NCI-H460 (cell line): ENCODE data around the gene LRRFIP1. TPM values are rescaled to one million over a fixed set of nuclear protein-coding genes. Genes with fewer than 3 reads are reported as not detected.
"Not testable (repeated sequence)": the region's sequence is repeated elsewhere in the genome, so short reads cannot be mapped to it uniquely, and the experiment has no call there.

Source experiments
- DNase-seq: peaks from one replicate; pipeline ENCODE4 v3.0.0-alpha.2; 2016; ENCODE audit warnings: low read depth; ENCODE audit errors: extremely low read depth
- polyA plus RNA-seq: library from polyadenylated mRNA; depleted of rRNA; stranded (reverse); fragments of >200 nt; gene quantifications from 2 replicates; pipeline ENCODE4 v1.2.3, GENCODE V29; 2014; cell fraction: nucleus; rRNA removed
- total RNA-seq: library from RNA; depleted of rRNA; stranded (reverse); fragments of >200 nt; shearing (Covaris generic); gene quantifications from 2 replicates; pipeline ENCODE4 v1.2.3, GENCODE V29; 2014; rRNA removed

Gene LRRFIP1
- total RNA-seq, result 43.6 and 57.7 TPM in 2 replicates
- 38.7 and 44.4 TPM in 2 replicates for polyA plus RNA-seq

DNA sequence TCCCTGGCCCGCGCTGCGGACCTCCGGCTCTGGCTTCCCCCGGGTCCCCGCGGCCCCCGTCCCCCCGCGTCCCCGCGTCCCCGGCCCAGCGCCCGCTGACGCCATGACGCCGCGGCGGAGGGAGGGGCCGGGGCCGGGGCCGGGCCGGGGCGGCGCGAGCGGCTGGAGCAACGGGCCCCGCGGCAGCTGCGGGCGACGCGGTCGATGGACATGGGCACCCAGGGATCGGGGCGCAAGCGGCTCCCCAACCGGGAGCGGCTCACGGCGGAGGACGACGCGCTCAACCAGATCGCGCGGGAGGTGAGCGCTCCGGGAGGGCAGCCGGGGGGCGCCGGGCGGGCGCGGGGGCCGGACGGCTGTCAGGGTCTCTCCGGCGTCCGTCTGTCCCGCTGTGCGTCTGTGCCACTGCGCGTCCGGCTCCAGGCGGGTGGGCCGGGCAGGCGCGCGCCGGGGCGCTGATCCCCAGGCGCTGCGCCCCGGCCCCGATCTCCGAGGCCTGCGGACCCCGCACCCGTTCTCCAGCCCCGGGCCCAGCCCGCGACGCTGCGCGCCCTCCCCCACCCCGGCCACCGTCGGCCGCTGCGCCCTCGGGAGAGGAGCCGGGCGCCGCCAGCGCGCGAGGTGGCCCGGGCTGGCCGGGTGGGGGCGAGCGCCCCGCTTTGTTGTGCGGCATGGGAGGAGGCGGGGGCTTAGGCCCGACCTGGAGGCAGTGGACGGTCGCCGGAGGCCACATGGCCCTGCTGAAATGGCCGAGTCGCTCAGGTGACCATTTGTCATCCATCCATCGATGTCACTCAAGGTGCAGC is at the start of gene LRRFIP1:
Gene LRRFIP1 (plus strand): TSS at position 147 of the 806 bp plus-strand sequence. CDS start 58 bp downstream, at position 205.
- no peak for DNase-seq

DNA sequence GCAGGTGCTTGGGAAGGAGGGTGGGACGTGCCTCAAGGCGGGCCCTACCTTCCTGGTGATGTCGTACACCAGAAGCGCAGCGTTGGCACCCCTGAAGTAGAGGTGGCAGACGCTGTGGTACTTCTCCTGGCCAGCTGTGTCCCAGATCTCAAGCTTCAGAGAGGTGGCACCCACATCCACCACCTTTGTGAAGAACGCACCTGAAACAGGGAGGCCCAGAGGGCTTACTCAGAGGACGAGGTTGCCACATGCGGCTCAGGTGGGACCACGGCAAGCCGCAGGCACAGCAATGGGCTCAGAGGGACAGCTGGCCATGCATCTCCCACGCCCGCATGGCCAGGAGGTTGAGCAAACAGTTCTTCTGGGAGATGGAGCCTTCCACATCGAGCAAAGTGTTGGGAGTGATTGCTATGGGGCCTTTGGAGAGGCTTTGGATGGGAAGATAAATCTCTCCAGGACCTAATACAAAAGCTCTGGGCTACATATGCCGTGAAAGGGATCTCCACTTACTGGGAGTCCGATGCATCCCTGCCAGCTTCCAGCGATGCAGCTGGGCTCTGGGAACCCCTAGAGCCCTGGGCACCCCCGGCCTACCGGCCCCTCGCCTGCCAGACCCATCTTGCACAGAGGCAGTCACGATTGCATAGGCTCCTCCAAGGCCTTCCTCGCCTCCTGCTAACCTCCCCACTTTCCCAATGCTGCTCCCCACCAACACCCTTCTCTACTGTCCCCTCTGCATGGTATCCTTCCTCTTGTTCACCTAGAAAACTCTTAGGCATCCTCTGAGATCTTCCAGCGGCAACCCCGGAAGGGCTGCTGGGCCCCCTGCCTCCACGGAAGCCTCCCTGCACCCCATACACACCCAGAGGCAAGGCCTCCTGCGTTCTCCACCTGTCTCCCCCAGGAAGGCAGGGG is 49.2 kb upstream of the LRRFIP1 start:
- no peak for DNase-seq

DNA sequence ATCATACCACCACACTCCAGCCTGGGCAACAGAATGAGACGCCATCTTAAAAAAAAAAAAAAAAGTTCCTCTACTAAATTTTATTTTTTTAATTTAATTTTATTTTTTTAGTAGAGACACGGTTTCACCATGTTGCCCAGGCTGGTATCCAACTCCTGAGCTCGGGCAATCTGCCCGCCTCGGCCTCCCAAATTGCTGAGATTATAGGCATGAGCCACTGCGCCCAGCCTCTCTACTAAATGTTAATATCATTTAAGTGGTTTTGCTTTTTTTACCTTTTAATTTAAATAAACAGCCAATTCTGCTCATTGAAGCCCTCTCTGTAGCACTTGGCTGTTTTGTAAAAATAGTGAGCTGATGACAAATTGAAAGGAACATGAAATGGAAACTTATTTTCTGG is 46.1 kb upstream of the LRRFIP1 start:
- DNase-seq, result no peak

- no peak for DNase-seq
These were observed 45.3 kb upstream of the LRRFIP1 start for GRCh38 chr2:237581751-237582746.

GRCh38 chr2:237583385-237584295 is 43.7 kb upstream of the LRRFIP1 start:
- DNase-seq, result no peak

- no peak for DNase-seq
These were observed 41.7 kb upstream of the LRRFIP1 start for GRCh38 chr2:237585590-237586221.

GRCh38 chr2:237588044-237588696 is 39.2 kb upstream of the LRRFIP1 start:
- no peak for DNase-seq

DNA sequence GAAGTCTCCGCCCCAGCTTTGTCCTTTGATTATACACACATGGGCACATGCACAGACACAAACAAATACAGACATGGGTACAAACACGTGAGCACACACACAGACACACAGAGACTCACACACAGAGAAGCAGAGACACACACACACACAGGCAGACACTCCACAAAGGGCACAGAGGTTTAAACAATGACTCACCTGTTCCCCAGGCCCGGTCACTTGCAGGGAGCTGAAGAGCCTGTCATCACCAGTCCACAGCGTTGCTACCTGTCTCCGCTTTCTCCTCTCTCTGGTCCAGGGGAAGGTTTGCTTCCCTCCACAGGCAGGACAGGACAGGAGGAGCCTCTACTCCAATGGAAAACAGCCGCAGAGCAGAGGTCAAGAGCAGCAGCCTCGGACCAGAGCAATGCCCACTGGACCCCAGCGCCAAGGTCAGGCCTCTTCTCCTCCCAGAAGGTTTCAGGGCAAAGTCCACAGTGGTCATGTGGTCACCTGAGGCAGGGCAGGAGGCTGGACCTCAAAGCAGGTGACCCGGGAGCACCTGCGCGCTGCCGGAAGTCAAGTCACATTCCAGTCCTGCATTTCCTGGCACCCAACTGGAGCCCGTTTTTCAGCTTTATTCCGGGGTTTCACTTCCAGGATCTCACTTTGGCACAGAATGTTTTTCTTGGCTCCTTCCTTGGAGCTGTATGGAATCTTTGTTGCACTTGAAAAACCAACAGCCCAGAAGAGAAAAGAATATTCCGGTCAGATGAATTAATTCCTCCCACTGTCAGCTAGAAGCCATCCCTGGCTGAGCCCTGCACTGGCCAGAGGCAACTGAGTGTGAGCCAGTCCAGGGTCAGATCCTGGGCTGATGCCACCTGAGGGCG is 36.9 kb upstream of the LRRFIP1 start, which contains the start of gene RAB17:
Gene RAB17 (minus strand): TSS at position 463 of the 869 bp plus-strand sequence. CDS start 4,580 bp downstream, outside the sequence.
- peak; percentile 7 for DNase-seq

DNA sequence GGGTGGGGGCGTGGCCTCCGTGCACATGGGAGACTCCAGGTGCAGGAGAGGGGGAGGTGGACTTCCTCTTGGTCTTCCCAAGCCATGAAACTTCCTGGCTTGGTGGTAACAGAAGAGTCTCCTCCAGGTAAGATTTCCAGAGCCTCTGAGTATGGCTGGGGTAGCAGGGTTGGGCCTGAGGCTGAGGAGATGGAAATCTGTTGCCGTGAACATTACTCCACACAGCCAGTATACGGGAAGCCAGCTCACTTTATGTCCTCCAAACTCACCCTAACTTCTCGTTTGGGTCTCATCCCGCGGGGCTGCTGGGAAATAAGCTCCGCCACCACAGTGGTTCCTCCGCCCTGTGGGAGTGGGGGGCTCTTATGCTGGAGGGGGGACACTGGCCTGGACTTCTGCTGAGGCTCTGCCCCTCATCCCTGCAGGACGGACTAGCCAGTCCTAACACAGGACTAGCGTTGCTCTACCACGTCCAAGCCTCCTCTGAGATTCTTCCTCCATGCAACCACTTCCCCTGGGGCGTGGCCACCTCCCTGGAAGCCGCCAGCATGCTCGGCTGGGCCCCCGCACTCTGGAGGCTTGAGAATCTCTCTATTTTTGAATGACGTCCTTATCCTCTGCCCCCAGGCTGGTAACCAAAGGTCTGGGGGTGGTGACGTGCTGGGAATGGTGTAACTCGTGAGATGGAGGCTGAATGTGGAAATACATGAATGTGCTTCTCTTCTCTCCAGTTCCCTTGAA is 36.1 kb upstream of the LRRFIP1 start:
- DNase-seq, result no peak

GRCh38 chr2:237592425-237592980 is 34.9 kb upstream of the LRRFIP1 start:
- no peak for DNase-seq

GRCh38 chr2:237593036-237593435 is 34.4 kb upstream of the LRRFIP1 start:
- DNase-seq, result no peak

DNA sequence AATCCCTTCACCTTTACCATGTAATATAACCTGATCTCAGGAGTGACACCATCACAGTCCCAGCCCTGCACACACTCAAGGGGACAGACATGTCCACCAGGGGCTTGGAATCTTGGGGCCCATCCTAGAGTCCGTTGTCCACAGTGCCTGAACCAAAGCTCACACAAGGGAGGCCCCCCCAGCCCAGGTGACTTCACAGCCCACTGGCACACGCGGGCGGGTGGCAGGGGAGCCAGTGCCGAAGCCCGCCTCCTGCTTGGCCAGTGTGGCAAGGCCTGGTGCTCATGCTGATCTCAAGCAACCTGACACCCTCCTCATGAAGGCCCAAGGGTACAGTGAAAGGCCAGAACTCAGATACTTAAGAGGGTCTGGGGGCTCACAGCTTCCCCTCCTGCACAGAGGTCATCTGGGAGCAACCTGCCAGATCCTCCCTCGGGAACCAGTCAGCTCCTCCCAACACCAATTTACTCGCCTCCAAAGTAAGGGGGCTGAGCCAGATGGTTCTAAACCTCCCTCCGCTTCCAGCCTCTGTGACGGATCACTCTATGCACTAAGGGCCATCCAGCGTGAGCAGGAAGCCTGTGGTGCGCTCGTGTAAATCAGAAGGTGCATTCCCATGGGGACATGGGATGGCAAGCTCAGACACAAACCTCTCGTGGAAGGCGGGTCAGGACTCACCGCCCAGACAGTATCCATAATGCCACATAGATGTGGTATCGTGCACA is 33.6 kb upstream of the LRRFIP1 start:
- no peak for DNase-seq

DNA sequence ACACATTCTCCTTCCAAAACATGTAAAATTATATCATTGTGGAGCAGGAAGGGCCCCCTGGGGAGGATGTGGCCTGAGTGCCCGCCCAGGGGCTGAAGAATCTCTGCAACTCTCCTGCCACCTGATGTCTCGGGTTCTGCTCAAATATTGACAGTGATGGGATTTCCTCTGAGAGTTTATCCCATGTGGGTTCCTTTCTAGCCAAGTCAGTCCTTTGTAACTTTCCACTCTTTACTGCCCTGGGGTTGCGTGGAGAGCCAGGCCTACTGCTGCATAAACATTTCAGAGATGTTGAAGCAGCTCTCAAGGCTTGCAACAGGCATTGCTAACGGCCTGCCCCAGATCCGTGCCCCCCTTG is 32.9 kb upstream of the LRRFIP1 start:
- no peak for DNase-seq

GRCh38 chr2:237595829-237596519 is 31.4 kb upstream of the LRRFIP1 start:
- not testable (repeated sequence) for DNase-seq
